Measurements from ENCODE around the gene EIF1AY.
"Not testable (repeated sequence)": the region's sequence is repeated elsewhere in the genome, so short reads cannot be mapped to it uniquely, and the experiment has no call there.

The EIF1AY gene

GRCh38 chrY:20575531-20576121 is at the start of gene EIF1AY:
EIF1AY (plus strand) TSS chrY:20575776; CDS start chrY:20575872, 96 bp downstream.
- DNase-seq, result no peak

- no peak for DNase-seq
Measured at GRCh38 chrY:20528435-20528834, 47.1 kb upstream of the EIF1AY start.

- DNase-seq, result no peak
Measured at GRCh38 chrY:20538186-20538585, 37.4 kb upstream of the EIF1AY start.

GRCh38 chrY:20538933-20539332 is 36.6 kb upstream of the EIF1AY start:
- no peak for DNase-seq

GRCh38 chrY:20544451-20544960 is 31.1 kb upstream of the EIF1AY start:
- no peak for DNase-seq

- DNase-seq, result no peak
Measured at GRCh38 chrY:20546071-20546470, 29.5 kb upstream of the EIF1AY start.

GRCh38 chrY:20549289-20549688 is 26.3 kb upstream of the EIF1AY start:
- DNase-seq, result no peak

- DNase-seq, result no peak
Measured at GRCh38 chrY:20551840-20552239, 23.7 kb upstream of the EIF1AY start.

GRCh38 chrY:20552764-20553323 is 22.7 kb upstream of the EIF1AY start:
- not testable (repeated sequence) for DNase-seq

- no peak for DNase-seq
Measured at GRCh38 chrY:20555820-20556219, 19.8 kb upstream of the EIF1AY start.

GRCh38 chrY:20558677-20559076 is 16.9 kb upstream of the EIF1AY start:
- DNase-seq, result no peak

- DNase-seq, result no peak
Measured at GRCh38 chrY:20559873-20560512, 15.6 kb upstream of the EIF1AY start.

- no peak for DNase-seq
Measured at GRCh38 chrY:20571306-20571705, 4.3 kb upstream of the EIF1AY start.

GRCh38 chrY:20576506-20576905 is 930 bp downstream of the EIF1AY start:
- DNase-seq, result no peak

GRCh38 chrY:20578206-20578605 is 2.6 kb downstream of the EIF1AY start:
- no peak for DNase-seq

GRCh38 chrY:20581687-20582086 is 6.1 kb downstream of the EIF1AY start:
- no peak for DNase-seq

- no peak for DNase-seq
Measured at GRCh38 chrY:20586161-20586560, 10.6 kb downstream of the EIF1AY start.

Measured in activated T-cell treated with anti-CD3 and anti-CD28 coated beads, Interleukin-2, amount 50 U/mL, for 48 hours (primary cell).